Measurements from ENCODE around the gene API5.
A peak's percentile ranks its signal among the peaks of the same experiment; 100 is the strongest.

The API5 gene

DNA sequence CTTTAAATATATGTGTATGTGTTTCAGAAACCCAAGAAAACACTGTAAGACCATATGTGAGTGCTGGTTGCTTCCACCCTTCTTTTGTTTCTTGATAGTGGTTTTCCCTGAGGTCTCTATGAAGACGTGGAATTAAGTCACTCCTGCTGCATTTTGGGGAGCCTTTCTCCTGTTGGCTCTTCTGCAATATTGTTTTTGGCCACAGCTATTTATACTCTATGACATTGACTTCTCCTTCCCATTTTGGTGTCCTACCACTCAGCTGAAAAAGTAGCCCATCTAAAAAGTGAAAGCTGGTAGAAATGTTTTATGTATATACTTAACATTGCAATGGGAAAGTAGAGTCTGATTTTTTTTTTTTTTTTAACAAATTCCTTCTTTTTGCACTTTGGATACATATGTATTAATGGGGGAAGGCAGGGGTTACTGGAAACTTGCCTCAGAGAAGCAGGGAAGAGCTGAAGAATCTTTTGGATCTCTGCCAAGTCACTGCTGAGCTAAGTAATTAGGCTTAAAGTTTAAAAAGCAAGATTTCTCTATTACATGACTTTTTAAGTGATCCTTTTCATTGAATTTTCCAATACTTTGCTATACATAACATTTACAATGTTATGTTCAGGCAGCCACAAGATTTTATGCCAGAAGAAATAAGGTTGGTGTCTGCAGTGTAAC, 48.7 kb downstream of the API5 start:
- FAIRE-seq, result no peak

DNA sequence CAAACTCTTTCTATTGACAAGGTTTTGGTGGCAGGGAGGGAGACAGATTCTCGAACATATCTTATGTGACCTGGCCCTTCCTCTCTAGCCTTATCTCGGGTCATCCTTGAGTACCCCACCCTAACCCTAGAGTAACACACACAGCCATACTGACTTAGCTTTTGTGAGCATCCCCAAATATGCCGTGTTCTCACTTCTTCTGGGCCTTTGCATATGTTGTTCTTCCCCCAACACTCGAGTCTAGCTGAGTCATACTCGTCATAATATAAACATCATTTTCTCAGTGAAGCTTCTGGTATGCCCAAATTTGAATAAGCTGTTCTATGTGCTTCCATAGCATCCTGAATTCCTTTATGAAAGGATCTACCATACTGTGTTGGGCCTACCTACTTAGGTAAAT, 54.9 kb downstream of the API5 start:
- FAIRE-seq, result no peak

DNA sequence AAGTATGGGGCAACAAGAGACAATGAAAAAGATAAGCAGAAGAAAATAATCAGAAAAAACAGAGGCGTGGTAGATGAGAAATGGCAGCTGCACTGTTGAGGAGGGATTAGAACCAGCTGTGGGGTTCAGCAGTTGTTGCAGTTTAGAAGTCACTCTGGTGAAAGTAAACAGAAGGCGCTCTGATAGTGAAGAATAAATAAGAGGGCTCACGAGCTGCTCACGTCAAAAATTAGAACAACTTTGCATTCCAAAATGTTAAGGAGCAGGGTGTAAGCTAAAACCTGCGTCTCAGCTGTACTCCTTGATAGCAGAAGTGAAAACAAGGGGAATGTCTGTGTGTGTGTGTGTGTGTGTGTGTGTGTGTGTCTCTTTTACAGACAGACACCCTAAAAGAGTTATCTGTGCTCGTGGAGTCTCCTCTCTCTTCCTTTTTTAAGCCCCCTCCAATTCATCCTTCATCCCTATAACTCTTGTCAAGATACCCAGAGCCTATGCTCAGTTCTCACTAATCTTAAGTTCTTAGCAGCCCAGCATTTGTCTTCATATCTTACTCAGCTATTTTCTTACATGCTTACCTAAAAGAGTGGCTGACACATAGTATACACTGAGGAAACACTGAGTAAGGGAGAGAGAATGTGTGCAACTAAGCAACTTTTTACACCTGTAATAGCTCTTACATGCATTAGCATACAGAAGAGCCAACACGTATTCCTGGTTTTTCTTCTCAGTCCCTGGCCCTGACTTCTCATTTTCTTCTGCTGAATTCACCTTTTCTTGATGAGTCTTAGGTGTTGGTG, 55.8 kb downstream of the API5 start:
- FAIRE-seq, result no peak

DNA sequence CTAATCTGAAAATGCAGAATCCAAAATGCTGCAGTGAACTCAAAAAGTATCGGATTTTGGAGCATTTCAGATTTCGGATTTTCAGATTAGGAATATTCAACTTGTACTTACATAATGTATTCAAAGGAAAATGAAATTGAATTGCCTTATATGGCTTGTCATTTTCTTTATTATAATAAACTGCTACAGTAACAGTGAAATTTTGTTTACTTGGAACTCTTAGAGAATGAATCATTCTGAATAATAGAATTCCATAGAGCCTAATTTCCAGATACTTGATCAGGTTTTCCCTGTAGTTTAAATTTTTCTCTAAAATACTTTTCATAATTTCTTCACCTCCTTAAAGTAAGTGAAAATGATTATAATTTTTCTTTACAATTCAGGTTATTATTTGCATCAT, 64.3 kb downstream of the API5 start:
- no peak for FAIRE-seq

DNA sequence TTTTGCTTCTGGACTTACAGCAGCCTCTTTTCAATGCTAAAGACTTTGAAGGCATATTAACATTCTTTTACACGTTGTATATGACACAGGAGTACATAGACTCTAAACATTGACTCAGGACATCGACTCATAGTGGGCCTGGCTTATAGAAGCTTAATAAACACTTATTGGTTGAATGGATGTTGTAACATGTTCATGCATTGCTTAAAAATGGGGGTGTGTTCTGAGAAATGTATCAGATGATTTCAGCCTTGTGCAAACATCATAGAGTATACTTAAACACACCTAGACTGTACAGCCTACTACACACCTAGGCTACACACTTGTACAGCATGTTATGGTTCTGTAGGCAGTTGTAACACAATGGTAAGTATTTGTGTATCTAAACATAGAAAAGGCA, 64.8 kb downstream of the API5 start:
- no peak for FAIRE-seq

DNA sequence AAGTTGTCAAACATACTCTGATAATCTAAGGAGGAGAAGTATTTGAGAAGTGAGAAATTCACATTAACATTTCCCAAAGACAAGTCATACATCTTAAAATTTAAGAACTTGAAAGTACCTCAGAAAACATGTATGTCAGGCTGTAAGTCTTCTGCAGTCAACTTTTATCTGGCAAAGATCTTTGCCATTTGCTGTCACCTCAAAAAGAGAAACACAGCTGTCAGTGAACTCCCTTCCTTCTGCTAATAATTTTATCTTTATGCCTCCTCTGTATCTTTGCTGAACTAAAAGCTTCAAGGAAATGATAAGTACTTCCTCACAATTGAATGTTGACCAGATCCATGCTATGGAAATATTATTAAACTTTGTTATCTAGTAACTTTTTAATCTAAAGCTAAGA, 65.6 kb downstream of the API5 start:
- peak; percentile 3 for FAIRE-seq

DNA sequence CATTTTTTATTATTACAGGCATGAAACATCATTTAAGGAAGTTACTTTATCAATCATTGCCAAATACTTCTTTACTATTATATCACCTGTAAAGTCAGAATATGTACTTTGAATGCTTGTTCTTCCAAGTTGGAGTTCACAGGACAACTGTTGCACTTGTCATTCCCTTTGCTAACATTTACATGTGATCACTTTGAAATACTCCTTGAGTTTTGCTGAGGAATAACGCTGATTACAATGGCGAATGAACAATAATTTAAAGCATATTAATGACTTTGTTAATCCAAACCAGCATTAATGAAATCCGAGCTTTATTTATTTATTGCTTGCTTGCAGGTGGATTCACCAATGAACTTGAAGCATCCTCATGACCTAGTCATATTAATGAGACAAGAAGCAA, 67.1 kb downstream of the API5 start:
- FAIRE-seq, result no peak

DNA sequence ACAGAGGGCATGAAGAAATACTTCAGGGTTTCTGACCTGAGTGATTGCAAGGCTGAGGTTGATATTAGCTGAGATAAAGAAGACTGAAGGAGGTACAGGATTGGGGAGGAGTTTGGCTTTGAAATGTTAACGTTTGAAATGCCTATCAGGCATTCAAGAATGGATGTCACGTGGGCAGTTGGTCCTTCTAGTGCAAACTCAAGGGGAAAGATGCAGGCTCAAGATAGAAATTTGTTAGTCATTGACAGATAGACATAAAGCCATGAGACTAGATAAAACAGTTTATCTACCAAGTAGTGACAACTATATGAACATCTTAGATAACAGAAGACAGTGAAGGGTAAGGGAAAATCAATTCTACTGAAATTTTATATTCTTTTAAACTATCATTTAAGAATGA, 70.0 kb downstream of the API5 start:
- no peak for FAIRE-seq

DNA sequence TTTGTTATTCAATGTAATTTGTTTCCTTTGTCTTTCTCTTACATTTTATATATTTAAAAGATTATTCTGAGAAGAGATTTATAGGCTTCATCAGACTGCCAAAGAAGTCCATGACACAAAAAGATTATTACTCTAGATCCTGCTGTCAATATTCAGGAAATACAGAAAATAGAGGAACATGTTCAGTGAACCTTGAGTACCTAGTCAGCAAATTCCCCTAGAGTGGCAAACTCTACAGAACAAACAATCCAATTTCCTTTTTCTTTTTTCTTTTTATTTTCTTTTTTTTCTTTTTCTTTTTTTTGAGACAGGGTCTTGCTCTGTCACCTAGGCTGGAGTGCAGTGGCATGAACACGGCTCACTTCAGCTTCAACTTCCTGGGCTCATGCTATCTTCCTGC, 70.8 kb downstream of the API5 start:
- no peak for FAIRE-seq

DNA sequence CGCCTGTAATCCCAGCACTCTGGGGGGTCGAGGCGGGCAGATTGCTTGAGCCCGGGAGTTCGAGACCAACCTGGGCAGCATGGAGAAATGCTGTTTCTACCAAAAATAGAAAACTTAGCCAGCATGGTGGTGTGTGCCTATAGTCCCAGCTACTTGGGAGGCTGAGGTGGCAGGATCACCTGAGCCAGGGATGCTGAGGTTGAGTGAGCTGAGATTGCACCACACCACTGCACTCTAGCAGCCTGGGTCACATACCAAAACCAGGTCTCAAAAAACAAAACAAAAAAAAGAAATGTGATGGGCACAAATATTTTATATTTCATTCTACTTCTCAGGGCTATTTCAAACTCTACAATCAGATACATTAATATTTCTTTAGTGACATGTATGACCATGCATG, 72.6 kb downstream of the API5 start:
- no peak for FAIRE-seq

DNA sequence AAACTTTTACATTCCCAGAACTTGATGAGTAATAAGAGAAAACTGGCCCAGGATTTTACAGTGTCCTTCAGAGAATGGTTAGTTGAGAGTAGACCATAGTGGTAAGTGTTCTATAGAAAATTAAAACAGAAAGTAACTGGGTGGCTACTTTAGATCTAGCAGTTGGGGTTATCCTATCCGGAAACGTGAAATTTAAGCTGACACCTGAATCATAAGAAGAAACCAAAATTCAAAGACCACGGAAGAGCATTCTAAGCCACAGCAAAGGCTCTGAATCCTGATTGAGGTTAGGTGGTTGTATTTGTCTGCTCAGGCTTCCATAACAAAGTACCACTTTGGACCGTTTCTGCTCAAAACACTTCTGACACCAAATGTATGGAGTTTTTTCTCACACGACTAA, 80.9 kb downstream of the API5 start:
- no peak for FAIRE-seq

DNA sequence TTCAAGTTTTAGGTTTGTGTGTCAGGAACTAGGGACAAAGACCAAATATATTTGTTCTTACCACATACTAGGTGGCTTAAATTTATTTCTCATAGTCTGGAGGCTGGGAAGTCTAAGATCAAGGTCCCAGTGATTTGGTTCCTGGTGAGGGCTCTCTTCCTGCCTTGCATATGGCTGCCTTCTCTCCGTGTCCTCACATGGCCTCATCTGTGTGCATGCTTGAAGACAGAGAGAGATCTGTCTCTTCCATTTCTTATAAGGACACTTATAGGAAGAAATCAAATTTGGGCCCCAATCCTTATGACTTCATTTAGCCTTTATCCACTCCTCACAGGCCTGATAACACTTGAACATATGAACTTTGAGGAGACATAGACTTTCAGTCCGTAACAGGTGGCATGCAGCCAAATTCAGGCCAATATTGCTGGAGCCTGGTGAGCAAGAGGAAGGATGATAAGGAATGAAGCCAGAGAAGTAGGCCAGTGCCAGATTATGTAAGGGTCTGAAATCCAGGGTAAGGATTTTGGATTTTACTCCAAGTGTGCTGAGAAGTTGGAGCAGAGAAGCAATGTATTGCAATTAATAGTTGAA, 82.1 kb downstream of the API5 start:
- no peak for FAIRE-seq
